HG02970 (cell line): Measurements from ENCODE around the gene PLCB4.
"Not testable (repeated sequence)": the region's sequence is repeated elsewhere in the genome, so short reads cannot be mapped to it uniquely, and the experiment has no call there.

ENCODE experiments used
- ATAC-seq: cut with Tn5 transposase; IDR thresholded peaks from one replicate; pipeline ENCODE4 v1.9.1; 2021; ENCODE audit warnings: mild to moderate bottlenecking, moderate library complexity, moderate number of reproducible peaks; ENCODE audit not compliant: unreplicated experiment, low FRiP score

The PLCB4 gene

DNA sequence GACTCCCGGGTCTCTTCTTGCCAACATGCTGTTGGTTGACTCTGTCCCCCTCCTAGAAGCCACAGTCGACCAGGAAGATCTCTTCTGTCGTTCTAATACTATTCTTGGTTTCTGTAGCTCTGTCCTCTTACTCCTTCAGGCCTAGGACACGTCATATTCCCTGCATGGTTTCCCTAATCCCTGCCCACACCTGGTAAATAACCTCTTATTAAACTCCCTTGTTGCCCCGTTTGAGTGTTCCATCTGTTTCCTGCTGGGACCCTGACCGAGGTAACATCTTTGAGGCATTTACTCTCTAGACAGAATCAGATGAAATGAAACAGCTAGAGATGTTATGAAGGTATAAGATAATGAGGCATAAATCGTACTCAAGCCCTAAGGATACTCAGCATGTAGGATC is 68.1 kb downstream of the PLCB4 start:
- no peak for ATAC-seq

DNA sequence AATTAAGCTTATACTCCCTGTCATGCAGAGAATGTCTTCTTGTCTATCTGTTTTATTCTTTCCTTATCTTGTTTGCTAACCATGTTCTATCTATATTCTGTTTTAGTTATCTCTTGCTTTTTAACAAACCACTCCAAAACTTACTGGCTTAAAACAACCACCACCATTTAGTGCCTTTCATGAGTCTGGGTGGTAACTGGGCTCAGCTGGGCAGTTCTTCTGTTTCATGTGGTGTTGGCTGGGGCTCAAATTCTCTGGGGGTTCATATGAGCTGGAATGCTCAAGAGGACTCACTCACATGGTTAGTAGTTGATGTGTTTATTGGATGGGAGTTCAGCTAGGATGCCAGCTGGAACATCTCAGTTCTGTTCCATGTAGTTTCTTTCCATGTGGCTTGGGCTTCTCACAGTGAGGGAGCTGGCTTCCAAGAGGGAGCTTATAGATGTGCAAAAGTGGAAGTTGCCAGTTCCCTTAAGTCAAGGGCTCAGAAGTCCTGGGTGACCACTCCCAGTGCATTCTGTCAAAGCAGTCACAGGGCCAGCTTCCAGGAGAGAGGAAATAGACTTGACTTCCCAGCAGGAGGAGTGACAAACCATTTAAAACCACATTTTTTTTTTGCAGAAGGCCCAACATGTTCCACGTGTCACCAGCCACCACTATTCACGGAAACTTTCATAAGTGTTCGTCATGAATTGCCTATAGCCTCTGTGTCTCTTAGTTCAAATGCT is 70.4 kb downstream of the PLCB4 start:
- no peak for ATAC-seq

DNA sequence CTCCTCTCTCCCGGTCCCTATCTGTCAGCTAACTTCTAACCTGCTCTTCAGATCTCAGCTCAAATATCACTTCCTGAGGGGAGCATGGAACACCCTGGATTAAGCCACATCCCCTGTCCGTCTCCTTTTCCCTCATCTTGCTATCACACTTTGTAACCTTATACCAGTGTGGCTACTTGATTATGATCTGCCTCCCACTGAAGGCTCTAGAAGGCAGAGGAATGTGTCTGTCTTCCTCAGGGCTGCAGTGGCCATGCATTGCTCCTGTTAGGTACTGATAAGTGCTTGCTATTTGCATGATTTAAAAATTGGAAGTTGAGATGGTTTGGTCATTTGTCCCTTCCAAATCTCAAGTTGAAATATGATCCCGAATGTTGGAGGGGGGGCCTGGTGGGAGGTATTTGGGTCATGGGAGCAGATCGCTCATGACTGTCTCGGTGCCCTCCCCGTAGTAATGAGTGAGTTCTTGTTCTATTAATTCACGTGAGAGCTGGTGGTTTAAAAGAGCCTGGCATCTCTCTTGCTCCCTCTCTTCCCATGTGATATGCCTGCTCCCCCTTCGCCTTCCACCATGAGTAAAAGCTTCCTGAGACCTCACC is 71.4 kb downstream of the PLCB4 start:
- no peak for ATAC-seq

DNA sequence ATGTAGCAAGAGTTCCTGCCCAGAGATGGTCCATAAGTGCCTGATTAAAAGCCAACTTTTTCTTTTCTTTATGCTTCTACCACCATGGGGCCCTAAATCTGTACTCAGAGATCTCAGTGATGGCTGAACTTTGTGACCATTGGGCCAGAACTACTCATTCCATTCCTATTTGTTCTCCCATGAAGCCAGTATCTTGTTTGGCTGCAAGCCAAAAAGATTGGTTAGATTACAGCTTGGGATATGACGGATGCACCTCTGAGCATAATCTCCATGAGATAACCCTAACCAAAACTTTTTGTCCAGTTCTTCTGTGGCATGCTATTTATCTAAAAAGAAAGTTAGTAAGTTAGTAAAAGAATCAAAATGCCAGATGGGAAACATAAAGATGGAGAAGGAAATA is 72.2 kb downstream of the PLCB4 start:
- ATAC-seq = no peak

DNA sequence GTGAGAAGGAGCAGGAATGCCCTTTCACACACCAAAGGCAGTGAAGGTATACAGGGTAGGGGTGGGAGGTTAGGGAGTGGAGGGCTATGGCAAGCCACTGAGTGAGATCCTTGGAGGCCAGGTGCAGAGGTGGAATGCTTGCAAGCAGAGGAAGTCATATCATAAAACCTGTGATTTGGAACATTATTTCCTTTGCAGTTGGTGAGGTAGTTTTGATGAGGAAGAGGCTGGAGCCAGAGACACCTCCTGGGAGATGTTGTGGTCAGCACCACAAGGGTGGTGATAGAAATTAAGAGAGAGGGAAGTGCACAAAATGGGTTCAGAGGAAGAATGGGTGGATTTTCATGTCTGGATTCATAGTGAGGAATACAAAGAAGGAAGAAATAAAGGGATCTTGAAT is 73.0 kb downstream of the PLCB4 start:
- ATAC-seq = no peak

DNA sequence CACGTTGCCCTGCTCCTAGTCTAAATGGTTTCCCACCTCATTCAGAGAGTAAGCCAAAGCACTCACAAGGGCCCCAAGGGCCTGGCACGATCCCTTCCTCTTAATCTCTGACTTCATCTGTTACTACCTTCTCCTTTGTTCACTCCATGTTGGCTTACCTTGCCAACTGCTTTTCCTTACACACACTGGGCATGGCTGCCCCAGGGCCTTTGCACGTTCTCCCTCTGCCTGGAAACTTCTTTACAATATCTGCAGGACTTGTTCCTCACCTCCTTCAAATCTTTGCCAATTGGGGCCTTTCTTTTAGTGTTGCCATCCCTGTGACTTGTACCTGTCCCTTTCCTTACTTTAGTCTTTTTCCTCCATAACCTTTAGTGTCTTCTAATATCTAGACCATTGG is 73.9 kb downstream of the PLCB4 start:
- no peak for ATAC-seq

DNA sequence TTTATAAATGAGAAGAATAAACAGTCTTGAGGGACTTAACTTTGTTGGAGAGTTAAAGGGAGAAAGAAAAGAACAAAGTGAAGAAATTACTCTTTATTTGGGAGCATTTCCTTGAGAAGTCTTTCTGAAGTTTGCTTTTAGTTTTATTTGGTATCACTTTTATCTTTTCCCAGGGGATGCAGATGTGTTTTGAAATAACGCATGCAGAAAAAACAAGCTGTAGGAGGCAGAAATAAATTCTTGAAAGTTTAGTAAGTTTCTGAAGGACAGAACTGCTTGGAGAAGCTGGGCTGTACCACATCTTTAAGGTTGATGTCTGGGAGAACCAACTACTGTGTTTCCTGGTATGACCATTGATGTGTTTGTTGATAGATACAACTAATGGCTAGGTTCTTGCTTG is 75.0 kb downstream of the PLCB4 start:
- no peak for ATAC-seq

DNA sequence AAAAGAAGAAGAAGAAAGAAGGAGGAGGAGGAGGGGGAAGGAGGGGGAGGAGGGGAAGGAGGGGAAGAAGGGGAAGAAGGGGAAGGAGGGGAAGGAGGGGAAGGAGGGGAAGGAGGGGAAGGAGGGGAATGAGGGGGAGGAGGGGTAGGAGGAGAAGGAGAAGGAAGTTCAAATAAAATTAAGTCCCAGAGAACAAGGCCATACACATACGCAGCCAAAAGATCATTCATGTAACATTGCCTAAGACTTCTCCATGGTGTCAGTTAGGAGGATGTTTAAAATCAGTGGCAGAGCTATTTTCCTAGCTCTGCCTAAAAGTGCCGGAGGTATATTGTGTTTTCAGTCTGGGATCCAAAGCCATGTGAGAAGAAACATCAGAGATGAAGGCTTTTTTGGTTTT is 75.8 kb downstream of the PLCB4 start:
- ATAC-seq = no peak

DNA sequence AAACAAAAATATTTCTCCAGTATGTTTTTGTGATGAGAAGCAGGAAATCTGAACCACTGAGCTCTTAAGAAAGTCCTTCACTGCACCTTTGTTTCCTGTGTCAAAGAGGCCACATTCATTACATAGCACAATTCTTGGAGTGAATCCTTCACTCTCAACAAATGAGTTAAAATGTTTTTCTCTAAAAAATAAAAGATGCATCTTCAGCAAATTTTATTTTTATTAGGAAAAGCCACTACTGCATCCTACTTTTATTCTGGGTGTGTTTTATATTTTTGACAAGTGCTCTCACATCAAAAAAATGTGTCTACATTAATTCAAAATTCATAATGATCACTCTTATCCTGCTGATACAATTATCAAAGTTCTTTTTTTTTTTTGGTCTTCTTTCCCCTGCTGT is 76.3 kb downstream of the PLCB4 start:
- no peak for ATAC-seq

DNA sequence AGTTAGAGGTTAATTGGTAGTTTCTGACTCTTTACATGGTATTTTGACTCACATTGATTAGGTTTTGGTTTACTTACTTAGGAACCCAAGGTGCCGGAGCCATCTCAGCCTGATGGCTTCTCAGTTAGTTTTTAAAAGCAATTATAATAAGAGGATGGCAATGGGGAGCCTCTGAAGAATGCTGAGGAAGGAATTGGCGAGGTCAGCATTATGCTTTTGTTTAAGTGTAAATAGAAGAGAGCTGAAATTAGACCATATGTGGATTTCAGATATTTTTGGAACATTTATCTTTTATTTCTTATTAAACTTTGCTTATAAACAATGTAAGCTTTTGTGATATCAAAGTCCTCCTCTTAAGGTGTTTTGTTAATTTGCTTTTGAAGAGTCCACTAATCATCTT is 77.8 kb downstream of the PLCB4 start:
- ATAC-seq = no peak

DNA sequence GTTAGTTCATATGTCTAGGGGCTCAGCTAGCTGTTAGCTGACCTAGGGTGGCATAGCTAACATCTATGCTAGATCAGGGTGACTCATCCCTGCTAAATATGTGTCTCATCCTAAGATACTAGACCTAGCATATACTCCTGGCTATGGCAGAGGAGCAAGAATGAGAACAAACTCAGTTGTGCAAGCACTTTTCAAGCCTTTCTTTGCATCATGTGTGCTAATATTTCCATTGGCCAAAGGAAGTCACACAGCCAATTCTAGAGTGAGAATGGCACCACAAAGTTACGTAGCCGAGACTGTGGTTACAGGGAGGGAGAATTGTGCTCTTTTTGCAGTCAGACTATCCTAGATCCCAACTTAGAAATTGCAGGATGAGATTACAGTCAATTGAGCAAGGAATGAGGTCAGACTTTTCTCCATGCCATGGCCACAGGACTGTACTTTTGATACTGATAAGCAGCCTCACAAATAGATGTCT is 78.7 kb downstream of the PLCB4 start:
- no peak for ATAC-seq

DNA sequence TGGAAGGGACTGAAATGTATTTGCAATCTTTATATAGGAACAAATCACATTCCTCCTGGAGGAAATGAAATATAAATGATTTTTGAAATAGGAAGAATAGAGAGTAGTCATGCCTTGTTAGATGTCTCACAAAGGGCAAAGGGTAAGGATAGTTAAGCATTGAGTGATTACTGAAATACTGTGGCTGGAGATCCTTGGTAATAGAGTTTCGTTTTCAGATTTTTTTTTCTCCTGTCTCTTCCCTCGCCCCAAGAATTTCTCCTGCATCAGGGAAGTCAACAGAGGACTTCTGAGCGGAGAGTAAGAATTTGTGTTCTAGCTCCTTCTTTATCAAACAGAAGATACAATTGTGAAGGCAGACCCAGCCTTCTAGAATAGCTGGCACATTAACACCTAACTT is 79.4 kb downstream of the PLCB4 start:
- no peak for ATAC-seq

DNA sequence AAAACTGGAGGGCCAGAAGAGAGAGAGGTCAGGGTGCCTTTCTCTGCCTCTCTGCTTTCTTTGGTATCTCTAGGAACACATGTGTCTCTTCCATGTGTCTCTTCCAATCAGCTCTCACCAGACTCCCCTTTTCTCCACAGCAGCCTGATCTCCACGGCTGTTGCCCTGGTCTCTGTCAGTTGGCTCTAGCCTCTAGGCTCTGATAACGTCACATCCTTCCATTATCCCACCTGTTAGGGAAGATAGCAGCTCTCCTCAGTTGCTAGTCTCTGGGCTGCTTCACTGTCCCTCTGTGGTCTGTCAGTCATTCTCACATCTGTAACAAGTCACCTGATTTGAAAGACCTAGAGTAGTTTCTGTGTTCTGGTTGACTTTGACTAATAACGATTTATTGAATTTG is 80.2 kb downstream of the PLCB4 start:
- ATAC-seq = no peak

DNA sequence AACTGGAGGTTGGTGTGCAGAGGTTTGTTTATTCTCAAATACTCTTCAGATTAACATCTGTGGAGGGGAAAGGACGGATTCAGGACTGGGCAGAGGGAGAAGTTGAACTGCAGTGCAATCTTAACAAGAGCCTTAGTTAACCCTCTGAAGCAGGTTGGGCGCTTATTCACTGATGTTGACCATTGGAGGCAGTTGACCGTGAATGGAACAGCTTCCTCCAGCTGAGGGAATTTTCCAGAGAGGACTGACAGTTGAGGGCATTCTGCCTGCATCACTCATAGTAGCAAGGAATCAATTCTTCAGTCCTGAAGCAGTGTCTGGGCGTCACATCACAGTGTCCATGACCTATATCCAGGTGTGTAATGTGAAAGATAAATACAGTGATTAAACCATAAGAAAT is 80.9 kb downstream of the PLCB4 start:
- no peak for ATAC-seq

DNA sequence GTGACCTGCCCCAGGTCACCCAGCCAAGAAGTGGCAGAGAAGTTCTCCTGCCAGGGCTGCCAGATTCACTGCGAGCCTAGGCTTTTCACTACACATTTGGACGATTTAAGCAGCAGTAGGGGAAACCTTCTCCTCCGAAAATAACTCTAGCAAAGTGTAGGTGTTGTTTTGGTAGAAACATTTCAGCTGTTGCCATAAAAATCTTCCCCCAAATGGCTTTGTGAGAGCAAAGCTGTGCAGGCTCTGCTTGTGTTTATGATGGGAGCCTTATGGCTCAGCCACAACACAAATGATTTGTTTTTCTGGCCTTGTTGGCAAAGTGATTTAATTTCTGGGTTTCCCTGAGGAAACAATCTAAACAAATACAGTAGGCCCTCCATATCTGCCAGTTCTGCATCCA is 81.8 kb downstream of the PLCB4 start:
- ATAC-seq = no peak

DNA sequence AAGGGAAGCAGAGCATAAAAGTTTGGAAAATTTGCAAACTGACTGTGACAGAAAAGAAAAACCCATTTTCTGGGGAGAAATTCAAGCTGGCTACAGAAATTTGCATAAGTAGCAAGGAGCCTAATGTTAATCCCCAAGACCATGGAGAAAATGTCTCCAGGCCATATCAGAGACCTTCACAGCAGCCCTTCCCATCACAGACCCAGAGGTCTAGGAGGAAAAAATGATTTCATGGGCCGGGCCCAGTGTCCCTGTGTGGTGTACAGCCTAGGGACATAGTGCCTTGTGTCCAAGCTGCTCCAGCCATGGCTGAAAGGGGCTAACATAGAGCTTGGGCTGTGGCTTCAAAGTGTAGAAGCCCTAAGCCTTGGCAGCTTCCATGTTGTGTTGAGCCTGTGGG is 83.3 kb downstream of the PLCB4 start:
- ATAC-seq = not testable (repeated sequence)

DNA sequence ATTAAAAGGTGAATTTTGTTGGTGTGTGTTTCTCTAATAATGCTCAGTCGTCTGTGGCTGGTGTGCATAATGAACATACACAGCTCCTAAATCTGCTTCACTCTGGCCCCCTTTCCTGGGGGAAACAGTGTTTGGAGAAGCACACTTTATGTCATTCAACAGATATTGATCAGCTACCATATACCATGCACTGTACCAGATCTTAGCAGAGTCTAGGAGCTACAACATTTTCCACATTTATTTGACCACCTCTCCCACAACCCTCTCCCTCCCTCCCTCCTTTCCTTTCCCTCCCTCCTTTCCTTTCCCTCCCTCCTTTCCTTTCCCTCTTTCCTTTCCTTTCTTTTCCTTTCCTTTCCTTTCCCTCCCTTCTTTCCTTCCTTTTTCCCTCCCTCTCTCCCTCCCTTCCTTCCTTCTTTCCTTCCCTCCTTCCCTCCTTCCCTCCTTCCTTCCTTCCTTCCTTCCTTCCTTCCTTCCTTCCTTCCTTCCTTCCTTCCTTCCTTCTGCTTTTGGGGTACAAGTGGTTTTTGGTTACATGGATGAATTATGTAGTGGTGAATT is 85.7 kb downstream of the PLCB4 start:
- no peak for ATAC-seq

DNA sequence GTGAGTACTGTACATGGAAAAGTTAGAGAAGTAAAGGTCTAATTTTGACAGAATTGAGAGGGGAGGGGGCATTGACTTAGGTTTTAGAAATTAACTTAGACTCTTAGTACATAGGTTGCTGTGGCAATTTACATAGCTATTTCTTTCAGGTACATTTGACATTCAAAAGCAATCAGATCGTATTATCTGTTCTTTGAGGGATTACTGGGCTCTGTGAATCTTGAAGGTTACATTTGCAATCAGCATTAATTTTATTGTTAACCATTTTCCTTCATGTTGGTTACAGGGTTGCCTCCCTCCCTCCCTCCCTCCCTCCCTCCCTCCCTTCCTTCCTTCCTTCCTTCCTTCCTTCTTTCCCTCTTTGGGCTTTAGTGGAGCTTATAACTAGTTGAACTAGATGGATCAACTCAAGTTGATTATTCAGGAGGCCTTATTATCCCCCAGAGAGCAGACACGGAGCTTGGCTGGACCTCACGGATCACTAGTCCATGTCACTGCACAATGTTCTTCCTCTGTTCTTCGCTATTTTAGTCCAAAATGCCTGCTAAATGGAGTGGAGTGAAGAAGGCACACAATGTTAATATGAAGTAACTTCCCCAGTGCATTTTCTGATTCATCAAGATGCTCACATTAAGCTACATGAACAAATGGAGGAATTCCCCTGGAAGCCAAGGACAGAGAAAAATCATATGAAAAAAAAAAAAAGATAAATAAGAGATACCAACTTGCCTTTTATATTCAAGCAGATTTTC is 87.8 kb downstream of the PLCB4 start:
- ATAC-seq = no peak

DNA sequence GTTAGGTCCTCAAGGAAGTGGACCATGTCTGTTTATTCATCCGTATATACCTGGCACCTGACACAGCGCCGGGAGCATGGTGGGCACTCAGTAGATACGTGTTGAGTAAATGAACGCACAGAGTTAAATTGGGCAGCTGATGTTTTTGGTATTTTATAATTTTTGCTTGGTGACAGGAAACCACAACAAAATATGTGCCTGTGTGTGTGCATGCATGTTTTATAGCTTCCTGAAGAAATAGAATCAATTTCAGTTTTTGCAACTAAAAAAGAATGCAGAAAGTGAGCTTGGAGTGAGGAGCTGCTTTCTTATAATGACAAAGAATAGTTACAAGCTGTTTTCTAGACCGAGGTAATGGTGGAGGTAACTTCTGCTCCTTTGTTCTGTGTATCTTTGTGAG is 91.4 kb downstream of the PLCB4 start:
- ATAC-seq = no peak

DNA sequence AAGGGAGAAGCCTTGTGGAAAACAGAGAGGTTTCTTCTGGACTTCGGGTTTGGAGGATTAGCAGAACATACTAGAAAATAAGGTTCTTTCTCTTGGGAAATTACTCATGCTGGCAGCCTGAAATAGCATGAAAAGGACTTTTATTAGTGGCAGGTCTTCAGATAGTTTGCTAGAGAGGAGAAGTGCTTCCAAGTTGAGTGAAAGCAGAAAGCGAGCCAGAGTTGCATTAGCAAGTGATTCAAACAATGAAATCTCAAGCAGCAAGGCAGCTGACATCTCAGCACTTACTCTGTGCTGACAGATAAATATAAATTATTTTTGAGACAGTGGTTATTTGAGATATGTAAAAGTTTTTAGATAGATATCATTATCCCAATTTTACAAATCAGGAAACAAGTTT is 91.9 kb downstream of the PLCB4 start:
- ATAC-seq = no peak

DNA sequence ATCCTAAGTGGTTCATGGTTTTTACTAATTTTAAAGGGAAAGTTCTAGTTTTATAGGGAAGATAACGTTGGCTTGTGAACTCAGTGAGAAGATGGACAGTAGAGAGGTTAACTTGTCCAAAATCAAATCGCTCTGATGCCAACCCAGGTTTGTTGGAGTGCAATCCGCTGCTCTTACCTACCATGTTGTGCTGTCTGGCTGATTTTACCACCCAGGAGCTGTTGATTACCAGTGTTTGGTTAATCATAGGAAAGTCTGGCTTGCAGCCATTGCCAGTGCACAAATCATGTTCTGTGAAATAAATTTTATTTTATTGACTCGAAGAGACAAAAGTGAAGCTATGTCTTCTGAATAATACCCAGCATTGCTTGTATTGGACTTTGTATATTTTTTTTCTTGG is 92.4 kb downstream of the PLCB4 start:
- ATAC-seq = no peak
